Transverse colon (tissue), 4 donors: ENCODE results near the gene MYADML2.

Experiments
- EP300 ChIP-seq: sonication (generic); formaldehyde crosslinking; IDR thresholded peaks from one replicate; pipeline ENCODE4 v1.6.1; 2017; ENCODE audit warnings: antibody characterized with exemption, low read depth
- POLR2A ChIP-seq: fragments of 450-650 bp; IDR thresholded peaks from one replicate; pipeline ENCODE4 v1.6.1; 2016; ENCODE audit warnings: antibody characterized with exemption, mild to moderate bottlenecking, moderate library complexity
- POLR2AphosphoS5 ChIP-seq, 3 donors: sonication (generic); formaldehyde crosslinking; IDR thresholded peaks; one replicate each; pipeline ENCODE4 v1.6.1; 2016; ENCODE audit warnings: antibody characterized with exemption in 3 of 3
- TF ChIP-seq, protein P1 (sequence below), 5 experiments: fragments of 200-600 bp in 3 of 5; fragments of 450-650 bp in 2 of 5; sonication (generic) in 3 of 5; IDR thresholded peaks; 1 replicate in 2 of 5; 2 replicates in 3 of 5; pipeline ENCODE4 v1.5.1; 2016 to 2017; ENCODE audit warnings: antibody characterized with exemption in 5 of 5, inconsistent platforms in 3 of 5, mild to moderate bottlenecking in 2 of 5, moderate library complexity in 1 of 5

DNA sequence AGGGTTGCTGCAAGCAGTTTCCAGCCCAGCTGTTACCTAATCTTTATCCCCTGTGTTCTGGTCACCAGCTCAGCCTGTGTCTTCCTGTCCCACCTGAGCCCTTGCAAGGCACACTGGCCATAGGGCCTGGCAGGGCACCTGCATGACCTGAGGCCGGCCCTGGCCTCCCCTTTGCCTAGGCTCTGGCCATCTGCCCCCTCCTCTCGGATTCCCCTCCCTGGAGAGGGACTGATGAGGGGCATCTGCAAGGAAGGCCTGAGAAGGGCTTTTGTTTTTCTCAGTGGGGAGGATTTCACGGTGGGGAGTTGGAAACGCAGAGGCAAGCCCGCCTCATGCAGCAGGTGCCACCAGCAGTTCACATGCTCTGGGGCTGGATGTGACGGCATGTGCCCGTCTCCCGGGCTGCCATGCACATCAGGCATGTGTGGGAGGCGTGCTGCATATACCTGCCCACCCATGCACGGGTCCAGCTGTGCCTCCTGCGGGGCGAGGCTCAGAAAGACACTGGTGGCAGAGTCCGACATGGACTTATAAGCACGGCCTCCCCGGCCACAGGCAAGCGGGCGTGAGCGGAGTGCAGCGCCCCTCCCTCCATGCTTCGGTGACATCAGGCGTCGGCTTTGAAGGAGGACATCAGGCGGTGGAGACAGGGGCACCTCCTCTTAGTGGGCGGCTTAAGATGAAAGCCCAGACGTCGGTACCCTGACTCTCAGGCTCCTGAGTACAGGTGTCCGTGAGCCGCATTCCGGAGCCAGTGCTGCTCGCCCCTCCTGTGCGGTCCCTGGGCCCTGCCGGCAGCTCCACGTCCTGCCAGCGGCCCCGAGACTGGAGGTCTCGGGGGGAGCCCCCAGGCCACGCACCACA is 46.9 kb upstream of the MYADML2 start:
- TF ChIP-seq, protein P1, sequence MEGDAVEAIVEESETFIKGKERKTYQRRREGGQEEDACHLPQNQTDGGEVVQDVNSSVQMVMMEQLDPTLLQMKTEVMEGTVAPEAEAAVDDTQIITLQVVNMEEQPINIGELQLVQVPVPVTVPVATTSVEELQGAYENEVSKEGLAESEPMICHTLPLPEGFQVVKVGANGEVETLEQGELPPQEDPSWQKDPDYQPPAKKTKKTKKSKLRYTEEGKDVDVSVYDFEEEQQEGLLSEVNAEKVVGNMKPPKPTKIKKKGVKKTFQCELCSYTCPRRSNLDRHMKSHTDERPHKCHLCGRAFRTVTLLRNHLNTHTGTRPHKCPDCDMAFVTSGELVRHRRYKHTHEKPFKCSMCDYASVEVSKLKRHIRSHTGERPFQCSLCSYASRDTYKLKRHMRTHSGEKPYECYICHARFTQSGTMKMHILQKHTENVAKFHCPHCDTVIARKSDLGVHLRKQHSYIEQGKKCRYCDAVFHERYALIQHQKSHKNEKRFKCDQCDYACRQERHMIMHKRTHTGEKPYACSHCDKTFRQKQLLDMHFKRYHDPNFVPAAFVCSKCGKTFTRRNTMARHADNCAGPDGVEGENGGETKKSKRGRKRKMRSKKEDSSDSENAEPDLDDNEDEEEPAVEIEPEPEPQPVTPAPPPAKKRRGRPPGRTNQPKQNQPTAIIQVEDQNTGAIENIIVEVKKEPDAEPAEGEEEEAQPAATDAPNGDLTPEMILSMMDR (IDR thresholded peaks at IDR 0.05): no peak
- TF ChIP-seq EP300 (no peak), POLR2A (no peak), POLR2AphosphoS5 (IDR thresholded peaks at IDR 0.05) (no peak)
